HG03066 (cell line): ENCODE measurements around the gene SLC29A3.

Experiments used
- ATAC-seq: cut with Tn5 transposase; IDR thresholded peaks from one replicate; pipeline ENCODE4 v1.9.1; 2021; ENCODE audit warnings: low read depth; ENCODE audit not compliant: unreplicated experiment

The SLC29A3 gene

DNA sequence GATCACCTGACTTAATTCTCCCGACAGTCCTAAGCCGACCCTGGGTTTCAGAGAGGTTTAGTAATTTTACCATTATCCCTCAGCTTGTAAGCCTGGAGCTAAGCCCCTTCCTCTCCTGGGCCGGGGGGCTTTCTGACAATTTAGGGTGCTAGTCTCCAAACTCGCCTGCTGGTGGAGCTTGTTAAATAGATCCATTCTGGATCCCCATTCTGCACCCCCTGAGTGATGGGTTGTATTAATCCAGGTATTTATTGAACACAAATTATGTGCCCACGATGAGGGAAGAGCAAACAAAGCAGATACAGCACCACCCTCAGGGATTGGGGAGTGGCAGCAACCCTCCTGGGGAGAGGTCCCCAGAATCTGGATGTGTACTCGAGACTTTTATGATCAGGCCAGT lies 1.3 kb upstream of the SLC29A3 start:
- ATAC-seq, result no peak

DNA sequence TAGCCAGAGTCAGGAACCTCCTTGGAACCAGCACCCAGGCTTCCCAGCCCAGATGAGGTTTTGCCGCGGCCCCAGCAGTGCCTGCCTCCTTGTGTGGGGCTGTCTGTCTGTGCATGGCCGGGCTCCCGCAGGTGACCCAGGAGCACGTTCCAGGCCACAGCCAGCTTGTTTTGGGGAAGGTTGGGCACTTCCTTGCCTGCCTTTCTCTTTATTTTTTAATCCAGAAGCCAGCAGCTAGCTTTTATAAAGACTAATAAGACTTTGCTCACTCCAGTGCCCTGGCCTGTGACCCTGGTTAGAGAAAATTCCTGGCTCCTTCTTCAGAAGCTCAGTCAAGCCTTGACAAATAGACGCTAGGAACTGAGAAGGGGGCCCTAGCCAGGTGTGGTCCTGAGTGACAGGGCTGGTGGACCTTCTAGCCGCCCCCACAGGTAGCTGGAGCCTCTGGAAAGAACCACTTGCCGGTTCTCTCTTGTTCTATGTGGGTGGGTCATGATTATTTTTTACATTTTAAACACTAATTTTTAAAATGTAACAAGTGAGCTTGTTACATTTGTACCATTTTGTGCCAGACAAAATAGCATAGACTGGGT lies 837 bp downstream of the SLC29A3 start:
- ATAC-seq, result peak; percentile 20

DNA sequence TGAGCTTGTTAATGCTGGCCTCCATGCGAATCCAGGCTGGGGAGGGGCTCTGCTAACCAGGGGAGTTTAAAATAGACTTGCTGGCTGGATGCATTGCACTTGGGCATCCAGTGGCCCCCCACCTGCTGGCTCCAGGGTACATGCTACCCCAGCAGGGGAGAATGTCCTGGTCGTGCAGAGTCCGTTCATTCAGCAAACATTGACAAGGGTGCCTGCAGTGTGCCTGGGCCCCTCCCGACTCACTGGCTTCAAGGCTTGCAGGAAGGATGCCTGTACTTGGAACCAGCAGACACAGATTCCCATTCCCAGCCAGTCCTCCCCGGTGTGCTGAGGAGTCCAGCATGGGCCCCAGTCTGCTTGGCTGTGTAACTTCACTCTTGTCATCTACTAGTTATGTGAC lies 1.5 kb downstream of the SLC29A3 start:
- ATAC-seq, result no peak

DNA sequence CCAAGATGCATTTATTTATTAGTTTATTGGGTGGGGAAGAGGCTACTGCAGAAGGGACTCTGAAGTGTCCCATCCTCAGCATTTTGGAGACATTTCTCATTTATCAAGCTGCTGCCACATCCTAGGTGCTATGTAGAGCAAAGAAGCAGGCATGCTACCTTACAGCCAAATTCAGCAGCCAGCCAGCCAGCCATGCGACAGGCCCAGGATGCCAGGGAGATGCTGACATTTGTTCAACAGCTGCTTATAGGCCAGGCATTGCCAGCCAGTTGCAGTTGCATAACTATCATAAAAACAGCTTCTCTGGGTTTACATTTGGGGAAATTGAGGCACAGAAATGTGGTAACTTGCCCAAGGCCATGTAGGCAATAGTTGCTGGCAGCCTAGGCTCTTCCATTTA lies 2.3 kb downstream of the SLC29A3 start:
- ATAC-seq, result no peak

DNA sequence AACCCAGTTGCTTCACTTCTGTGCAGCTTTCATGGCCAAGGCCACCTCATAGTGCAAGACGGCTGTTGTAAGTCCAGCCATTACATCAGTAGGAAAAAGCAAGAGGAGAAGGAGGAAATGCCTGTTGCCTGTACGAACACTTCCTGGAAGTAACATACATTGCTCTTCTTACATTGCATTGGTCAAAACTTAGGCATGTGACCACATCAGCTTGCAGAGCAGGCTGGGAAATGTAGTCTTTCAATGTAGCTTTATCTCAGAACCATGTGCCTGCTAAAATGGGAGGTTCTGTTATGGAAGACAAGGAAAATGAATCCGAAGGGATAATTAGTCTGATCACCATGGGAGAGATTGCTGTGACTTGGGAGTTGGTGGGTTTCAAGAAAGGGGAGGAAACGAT lies 4.3 kb downstream of the SLC29A3 start:
- ATAC-seq, result no peak

DNA sequence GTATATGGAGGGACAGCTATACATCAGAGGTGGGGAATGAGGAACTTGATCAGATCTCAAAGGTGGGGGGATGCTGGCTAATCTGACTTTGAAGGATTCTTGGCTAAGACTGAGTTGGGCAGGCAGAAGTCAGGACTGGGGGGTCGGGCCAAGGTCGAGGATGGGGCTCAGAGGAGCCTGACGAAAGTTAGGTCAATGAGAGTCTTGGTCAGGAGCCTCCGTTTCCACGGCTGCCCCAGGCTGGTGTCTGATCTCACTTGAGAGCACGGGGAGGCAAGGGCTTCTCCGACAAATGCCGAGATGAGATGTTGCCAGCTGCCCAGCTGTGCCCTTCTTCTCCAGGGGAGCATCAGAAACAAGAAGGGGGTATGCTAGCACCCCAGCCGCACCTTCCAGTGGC lies 5.7 kb downstream of the SLC29A3 start:
- ATAC-seq, result no peak

DNA sequence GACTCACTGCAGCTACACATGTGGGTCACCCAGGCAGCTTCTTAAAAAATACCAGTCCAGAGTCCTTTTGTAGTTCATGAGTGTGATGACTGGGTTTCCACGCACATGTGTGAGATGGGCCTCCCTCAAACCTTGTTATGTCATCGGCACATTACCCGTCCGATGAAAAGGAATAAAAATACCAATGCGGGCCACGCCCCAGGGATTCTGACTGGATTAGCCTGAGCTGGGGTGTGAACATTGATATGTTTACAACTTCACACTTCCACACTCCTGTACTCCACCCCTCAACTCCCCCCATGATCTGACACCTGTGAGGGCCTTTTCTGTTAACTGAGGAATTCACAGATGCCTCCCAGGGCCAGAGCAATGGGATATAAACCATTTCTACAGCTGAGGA lies 6.2 kb downstream of the SLC29A3 start:
- no peak for ATAC-seq

DNA sequence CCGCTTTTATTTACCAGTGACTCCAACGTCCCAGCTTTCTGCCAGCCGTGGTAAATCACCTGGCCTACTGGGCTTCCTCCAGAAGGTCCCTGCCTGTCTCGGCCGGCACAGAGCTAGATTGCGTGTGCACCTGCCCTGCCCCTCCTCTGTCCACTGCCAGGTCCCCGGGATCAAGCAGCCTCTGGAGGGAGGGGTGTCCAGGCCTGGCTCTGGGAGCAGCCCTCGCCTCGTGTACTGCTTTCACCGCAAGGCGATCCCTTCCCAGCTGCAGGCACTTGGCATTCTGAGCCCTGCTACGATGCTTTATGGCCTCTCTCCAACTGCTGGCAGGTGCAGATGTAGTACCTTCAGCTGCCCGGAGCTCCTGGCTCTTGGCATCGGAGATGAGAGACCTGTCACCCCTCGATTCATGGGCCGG lies 7.4 kb downstream of the SLC29A3 start:
- ATAC-seq, result no peak

DNA sequence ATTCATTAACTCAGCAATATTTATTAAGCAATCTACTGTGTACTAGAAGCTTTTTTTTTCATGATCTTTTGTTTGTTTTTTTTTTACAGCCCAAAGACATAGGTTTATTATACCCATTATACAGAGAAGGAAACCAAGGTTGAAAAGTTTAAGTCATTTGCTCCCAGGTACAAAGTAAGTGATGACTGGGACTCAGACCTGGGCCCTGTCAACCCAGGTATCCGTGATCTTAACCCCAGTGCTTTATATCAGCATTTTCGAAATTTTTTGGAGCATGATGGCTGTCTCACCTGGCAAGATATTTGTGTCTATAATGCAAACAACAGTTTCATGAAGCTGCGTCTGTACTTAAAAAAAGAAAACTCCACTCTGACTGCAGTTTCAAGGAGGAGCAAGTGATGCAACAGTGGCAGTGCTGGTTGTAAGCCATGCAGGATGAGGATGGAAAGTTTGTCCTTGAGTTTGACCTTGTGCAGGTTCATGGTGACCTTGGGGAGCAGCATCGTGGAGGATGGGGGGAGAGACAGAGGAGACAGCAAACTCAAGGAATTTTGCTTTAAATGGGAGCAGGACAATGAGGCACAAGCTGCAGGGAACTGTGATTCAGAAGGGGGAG lies 11.8 kb downstream of the SLC29A3 start:
- ATAC-seq, result no peak

DNA sequence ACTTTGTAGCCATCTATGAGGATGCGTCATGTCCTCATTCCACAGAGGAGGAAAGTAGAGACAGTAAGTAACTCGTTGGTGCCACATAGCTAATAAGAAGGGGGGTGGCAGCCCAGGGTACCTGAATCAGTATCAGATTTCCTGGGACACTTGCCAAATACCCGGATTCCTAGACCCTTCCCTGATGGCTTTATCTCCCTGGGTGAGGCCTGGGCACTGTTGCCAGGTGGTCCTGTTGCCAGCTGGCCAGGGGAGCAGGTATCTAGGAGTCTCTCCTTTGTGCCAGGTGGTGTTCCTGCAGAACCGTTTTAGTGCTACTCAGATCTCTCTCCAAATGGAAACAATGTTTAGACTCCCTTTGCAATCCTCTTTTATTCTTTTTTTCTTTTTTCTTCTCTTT lies 12.7 kb downstream of the SLC29A3 start:
- ATAC-seq, result no peak

DNA sequence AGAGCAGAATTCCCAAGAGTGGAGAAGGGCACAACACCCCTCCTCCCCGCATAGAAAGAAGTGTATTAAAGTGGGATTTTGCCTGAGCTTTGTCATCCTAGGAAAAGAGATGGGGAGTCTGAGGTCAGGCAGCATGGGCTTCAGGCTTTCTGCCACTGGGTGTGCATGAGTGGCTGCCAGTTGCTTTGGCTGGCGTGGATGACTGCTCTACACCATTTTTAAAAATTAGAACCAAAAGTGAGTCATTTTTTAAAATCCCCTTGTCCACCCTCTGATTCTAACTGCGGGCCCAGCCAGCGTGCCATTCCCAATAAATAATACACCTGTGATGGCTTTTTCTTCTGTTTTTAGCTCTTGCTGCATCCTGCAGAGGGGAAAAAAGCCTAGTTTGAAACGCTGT lies 13.4 kb downstream of the SLC29A3 start:
- no peak for ATAC-seq

DNA sequence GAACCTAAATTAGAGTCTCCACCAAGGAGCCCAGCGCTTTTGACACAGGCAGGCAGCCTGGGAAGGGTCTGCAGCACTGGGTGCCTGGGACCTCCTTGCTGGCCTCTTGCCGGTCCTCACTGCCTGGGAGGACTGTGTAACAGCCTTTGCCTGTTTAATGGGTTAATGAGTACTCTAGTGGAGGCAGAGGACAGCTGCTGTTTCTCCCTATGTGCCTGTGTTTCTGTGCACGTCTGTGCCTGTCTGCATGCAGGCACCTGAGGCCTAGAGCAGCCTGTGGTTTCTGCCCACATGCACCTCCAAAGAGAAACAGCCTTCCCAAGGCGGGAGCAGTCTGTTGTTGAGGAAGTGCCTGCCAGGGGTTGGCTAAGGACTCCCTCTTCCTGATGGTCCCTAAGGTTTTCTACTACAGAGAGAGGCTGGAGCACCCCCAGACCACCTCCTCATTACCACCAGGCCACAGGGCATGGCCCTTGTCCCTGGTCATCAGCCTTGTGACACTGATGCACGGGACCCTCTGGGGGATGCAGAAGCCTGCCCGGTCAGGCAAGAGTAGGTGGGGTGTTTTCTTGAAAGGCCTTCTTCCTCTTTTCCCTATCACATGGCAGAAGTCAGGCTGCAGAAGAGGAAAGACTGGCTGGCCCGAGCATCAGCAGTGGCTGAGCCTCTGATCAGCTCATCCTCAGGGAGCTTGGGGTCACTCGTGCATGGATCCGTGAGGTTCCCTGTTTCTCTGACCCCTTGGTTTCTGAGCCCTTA lies 14.2 kb downstream of the SLC29A3 start:
- ATAC-seq, result no peak

DNA sequence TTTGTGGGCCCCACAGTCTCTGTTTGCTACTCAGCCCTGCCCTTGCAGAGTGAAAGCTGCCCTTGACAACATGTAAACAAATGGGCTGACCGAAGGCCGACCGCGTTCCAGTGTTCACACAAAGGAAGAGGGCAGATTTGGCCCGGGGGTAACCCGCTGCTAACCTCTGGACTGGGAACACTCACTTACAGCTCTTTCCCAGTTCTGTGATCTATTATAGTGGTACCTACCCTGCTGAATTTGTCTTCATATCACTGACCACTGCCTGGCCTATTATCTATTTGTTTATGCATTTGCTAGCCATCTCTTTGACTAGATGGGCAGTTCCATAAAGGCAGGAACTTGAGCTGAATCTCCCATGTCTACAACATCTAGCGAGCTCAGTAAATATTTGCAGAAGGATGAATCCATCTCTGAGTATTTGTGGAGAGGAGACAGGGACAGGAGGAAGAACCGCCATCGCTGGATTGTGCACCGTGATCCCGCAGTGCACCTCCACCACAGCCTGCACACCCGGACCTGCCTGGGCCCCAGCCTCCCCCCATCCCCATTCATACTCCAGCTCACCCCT lies 15.2 kb downstream of the SLC29A3 start:
- ATAC-seq, result no peak

DNA sequence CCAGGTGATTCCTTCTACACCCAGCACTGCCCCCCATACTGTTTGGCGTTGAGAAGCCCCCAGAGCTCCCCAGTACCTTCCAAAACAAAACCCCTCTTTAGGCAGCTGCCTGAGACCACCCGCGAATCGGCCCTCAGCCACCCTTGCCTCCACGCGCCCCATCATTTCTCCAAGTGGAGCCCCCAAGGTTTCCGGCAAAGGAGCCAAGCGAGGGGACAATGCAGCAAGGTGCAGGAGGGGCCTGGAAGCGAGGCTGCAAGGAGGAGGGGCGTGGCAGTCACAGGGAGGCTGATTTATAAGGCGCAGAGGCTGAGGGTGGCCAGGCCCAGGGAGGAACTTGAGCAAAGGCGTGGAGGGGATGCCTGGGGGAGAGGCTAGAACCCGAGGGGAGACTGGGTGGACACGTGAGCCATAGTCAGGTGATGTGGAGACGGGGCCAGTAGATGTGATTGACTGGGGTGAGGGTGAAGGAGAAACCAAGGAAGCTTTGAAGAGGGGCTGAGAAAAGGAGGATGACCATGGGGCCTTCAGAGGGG lies 16.2 kb downstream of the SLC29A3 start:
- no peak for ATAC-seq

DNA sequence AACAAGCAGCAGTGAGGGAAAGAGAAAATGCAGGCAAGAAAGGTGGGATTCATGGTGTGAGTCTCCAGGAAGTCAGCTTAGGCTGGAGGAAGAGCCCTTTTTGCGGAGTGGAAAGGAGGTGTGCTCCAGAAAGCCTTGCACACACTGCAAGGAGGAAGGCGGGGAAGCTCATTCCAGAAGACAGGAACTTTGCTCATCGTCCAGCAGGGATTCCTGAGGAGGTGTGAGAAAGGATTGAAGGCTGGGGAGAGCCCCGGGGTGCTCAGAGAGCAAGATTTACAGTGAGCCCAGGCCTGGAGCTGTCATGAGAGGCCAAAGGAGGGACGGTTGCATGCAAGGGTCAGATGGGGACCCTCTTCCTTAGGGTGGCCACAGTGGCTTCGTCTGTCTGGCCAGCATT lies 17.6 kb downstream of the SLC29A3 start:
- no peak for ATAC-seq

DNA sequence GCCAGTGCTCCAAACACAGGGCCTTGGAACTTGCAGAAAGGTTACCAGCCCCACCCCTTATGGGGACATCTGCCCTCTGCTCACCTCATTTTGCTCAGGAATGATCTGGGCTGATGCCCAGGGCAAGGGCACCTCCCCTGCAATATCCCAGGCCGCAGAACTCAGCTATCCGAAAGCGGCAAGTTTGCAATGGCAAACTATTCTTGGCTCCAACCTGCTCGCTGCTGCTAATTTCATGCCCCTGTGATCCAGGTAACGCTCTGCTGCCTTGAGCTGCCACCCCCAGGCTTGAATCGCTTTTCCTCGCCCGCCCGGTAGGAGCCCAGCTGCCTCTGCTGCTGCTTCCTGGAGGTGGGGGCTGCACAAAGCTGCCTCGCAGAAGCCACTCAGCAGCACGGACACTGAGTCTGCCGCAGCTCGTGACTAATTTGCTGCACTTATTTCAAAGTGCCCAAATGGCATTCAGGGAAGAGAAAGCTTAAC lies 18.2 kb downstream of the SLC29A3 start:
- no peak for ATAC-seq

DNA sequence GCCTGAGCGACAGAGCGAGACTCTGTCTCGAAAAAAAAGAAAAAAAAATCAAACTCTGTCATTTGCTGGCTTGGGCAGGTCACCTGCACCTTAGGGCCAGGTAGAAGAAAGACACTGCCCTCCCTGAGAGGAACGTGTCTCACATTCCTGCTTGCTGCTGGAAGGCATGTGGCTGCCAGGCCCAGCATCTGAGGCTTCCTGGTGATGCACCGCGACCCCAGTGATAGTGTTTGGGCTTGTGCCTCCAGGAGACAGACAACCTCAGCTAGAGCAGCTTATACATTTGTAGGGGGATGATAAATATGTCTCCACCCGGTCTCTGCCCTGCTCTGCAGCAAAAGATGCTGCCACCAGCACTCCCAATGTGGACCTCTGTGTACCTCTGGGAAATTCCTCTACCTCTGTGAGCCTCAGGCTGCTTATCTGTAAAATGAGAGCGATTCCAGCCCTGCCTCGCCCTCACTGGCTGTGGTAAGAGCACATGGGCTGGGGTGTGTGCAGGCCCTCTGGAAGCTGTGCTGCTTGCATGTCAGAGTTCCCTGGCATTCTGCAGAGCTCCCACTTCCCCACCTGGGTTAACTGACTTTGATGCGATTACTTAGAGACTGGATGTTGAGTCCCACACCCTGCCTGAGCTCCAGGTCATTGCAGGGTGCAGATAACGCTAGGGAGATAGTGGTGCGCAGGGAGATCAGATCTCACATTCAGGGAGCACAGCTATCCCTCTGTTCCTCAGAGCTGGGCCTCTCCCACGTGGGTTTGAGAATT lies 19.9 kb downstream of the SLC29A3 start:
- no peak for ATAC-seq

DNA sequence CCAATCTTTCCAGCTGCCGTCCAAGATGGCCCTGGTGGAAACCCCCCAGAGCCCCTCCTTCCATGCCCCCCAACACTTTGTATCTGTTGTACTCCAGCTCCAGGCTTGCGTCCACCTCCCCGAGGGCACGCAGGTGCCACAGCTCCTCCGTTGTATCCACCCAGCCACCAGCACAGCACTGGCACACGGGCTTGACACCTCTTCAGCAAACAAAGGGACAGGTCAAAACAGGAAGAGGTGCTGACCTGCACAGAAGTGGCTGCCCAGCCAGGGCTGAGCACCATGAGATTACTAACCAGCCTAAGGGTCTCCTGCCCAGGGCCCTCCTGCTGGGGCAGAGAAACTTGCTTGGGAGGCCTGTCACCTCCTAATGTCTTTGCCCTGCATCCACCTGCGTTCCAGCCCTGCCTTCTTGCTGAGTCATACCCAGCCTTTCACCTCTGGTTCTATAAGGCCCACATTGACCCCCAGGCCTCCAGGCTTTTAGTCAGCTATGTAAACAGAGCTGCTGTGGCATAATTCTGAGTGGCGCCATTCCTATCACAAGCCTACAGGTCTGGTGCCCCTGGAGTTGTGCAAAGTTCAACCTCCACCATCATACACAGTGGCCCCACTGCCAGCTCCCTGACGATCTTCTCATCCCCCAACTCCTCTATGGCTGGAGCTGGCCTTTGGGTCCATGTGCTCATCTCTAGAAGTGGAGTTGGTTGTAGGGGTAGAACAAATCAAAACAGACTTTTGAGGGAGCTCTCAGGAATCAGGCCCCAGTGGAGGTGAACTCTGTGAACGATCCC lies 20.9 kb downstream of the SLC29A3 start:
- ATAC-seq, result no peak

DNA sequence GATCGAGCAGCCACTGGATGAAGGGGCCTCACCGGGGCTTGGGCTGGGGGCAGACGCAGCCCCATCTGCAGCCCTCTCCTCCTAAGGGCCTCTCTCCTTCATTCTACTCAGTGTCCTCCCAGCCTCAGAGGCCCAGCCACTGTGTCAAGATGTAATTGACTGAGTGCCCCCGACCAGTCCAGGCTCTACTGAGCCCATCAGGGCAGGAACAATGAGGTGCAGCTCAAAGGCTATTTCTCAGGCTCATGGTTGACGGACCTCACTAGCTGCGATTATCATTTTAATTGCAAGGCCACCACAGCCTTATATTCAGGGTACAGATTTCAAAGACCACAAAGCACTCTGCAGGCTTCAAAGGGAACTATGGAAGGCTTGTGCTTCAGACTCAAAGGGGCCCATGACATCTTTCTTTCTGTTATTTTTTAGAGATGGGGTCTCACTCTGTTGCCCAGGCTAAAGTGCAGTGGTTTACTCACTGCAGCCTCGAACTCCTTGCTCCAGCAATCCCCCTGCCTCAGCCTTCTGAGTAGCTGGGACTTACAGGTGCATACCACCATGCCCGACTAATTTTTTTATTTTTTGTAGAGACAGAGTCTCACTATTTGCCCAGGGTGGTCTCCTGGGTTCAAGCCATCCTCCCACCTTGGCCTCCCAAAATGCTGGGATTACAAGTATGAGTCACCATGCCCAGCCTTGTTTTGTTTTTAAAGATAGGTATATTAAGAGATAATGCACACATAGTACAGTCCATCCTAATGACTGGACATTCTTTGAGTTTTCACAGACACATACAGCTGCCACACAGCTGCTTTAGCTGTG lies 23.7 kb downstream of the SLC29A3 start:
- no peak for ATAC-seq
